BE2C (cell line): ENCODE results near the gene C3orf38.

Experiments
- DNase-seq: peaks from one replicate; pipeline ENCODE4 v3.0.0-alpha.2; 2020
- H3K27me3 ChIP-seq: fragments of 250-450 bp; sonication (Bioruptor Pico); 2 replicates; pipeline ENCODE4 v1.5.1; 2020; ENCODE audit warnings: mild to moderate bottlenecking
- H3K36me3 ChIP-seq: fragments of 250-450 bp; sonication (Bioruptor Pico); 2 replicates; pipeline ENCODE4 v1.5.1; 2020; ENCODE audit warnings: mild to moderate bottlenecking
- H3K4me1 ChIP-seq: fragments of 250-450 bp; sonication (Bioruptor Pico); 2 replicates; pipeline ENCODE4 v1.5.1; 2020
- H3K4me3 ChIP-seq: 2 replicates; pipeline ENCODE4 v1.5.1; 2011; ENCODE audit warnings: low read depth, low read length
- H3K9me3 ChIP-seq: fragments of 250-450 bp; sonication (Bioruptor Pico); 2 replicates; pipeline ENCODE4 v1.5.1; 2020
- TF ChIP-seq, protein P1 (sequence below): IDR thresholded peaks from 2 replicates; pipeline ENCODE4 v1.5.1; 2012; ENCODE audit warnings: mild to moderate bottlenecking, low read depth, low read length

The C3orf38 gene

GRCh38 chr3:88149101-88149508 lies 654 bp upstream of the C3orf38 start:
- Histone ChIP-seq H3K27me3 (no peaks in the 10 kb centered on the region), H3K4me1 (no peaks in the 10 kb centered on the region), H3K9me3 (no peaks in the 10 kb centered on the region), H3K4me3 (peak overlapping the region; percentile 96), H3K36me3 (no peaks in the 10 kb centered on the region; the same call in 1 of the 2 replicates)
- peak; percentile 30 for DNase-seq
- TF ChIP-seq, protein P1, sequence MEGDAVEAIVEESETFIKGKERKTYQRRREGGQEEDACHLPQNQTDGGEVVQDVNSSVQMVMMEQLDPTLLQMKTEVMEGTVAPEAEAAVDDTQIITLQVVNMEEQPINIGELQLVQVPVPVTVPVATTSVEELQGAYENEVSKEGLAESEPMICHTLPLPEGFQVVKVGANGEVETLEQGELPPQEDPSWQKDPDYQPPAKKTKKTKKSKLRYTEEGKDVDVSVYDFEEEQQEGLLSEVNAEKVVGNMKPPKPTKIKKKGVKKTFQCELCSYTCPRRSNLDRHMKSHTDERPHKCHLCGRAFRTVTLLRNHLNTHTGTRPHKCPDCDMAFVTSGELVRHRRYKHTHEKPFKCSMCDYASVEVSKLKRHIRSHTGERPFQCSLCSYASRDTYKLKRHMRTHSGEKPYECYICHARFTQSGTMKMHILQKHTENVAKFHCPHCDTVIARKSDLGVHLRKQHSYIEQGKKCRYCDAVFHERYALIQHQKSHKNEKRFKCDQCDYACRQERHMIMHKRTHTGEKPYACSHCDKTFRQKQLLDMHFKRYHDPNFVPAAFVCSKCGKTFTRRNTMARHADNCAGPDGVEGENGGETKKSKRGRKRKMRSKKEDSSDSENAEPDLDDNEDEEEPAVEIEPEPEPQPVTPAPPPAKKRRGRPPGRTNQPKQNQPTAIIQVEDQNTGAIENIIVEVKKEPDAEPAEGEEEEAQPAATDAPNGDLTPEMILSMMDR, result no peak

- Histone ChIP-seq H3K27me3 (no peaks in the 10 kb centered on the region), H3K4me3 (peak overlapping the region; percentile 96), H3K36me3 (peaks cover 3% of the 10 kb centered on the region), H3K9me3 (no peaks in the 10 kb centered on the region), H3K4me1 (no peaks in the 10 kb centered on the region)
- TF ChIP-seq, protein P1, result no peak
- DNase-seq, result no peak
Observed at GRCh38 chr3:88150371-88150770, 612 bp downstream of the C3orf38 start.

- Histone ChIP-seq H3K9me3 (no peaks in the 10 kb centered on the region), H3K27me3 (no peaks in the 10 kb centered on the region), H3K36me3 (peaks cover 7% of the 10 kb centered on the region), H3K4me1 (no peaks in the 10 kb centered on the region), H3K4me3 (peak overlapping the region; percentile 96)
- no peak for DNase-seq
- TF ChIP-seq, protein P1, result no peak
Observed at GRCh38 chr3:88150806-88151205, 1.0 kb downstream of the C3orf38 start.

- Histone ChIP-seq H3K36me3 (peaks cover 13% of the 10 kb centered on the region), H3K4me1 (no peaks in the 10 kb centered on the region), H3K9me3 (no peaks in the 10 kb centered on the region), H3K27me3 (no peaks in the 10 kb centered on the region), H3K4me3 (peak overlapping the region; percentile 96)
- no peak for DNase-seq
- TF ChIP-seq, protein P1, result no peak
Observed at GRCh38 chr3:88151358-88151757, 1.6 kb downstream of the C3orf38 start.

DNA sequence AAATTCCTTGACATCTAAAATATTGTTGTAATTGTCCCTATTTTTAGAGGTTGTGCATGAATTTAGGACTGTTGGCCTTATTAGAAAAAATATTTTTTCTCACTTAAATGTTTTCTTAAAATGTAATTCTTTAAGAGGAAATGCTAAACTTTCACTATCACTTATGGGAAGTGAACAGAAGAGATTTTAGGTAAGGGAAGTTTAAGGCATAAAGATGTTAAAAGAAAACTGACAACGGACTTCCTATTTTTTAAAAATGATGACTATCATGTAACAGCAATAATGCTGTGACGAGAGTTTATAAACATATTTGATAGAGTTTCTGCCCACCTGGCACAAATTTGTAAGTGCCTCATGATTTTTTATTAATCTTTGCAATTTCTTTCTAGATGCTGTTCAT lies 3.1 kb downstream of the C3orf38 start:
- Histone ChIP-seq H3K4me1 (no peaks in the 10 kb centered on the region), H3K4me3 (no peak overlapping the region), H3K27me3 (no peaks in the 10 kb centered on the region), H3K9me3 (no peaks in the 10 kb centered on the region), H3K36me3 (peaks cover 27% of the 10 kb centered on the region)
- no peak for DNase-seq
- TF ChIP-seq, protein P1, result no peak

GRCh38 chr3:88166419-88166971 lies 16.7 kb downstream of the C3orf38 start:
- Histone ChIP-seq H3K4me1 (no peaks in the 10 kb centered on the region), H3K36me3 (peaks cover 5% of the 10 kb centered on the region), H3K9me3 (no peaks in the 10 kb centered on the region), H3K4me3 (no peak overlapping the region), H3K27me3 (no peaks in the 10 kb centered on the region)
- TF ChIP-seq, protein P1, result no peak
- DNase-seq, result no peak
